ENCODE measurements around the gene TMEM114. TPM values are rescaled to one million over a fixed set of nuclear protein-coding genes. Genes with fewer than 3 reads are reported as not detected.

TMEM114 gene
- total RNA-seq, 4 donors from 2014 or later: not detected

DNA sequence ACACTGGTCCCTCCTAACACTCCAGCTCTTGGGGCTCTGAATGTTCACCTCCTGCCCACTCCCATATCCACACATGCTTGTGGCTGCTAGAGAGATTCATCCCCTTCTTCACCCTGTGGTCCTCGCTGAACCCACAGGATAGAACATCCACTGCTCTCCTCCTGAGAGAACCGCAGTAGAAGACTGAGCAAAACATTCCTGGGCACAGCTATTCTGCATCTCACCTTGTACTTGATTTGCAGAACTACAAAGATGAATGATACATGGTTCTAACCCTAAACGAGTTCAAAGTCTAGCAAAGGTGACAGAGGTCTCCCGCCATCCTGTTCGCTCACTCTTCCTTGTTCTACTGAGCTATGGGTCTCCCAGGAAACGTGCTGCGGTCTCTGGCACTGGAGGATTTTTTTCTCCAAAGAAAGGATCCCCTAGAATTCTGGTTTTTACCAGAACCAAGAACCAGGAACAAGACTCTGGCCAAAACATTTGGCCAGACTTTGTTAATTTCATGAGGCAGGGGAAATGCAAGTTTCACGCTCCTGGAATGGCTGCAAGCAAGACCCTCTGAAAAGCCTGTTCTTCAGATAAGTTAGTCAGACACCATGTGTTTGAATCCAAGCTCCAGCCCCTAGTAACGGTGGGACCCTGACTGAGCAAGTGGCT lies 39.5 kb downstream of the TMEM114 start:
- H3K27ac ChIP-seq: no peak overlapping the region
- H3K9me3 ChIP-seq: no peaks in the 10 kb centered on the region
- no peak for DNase-seq
- H3K4me3 ChIP-seq: no peak overlapping the region
- H3K4me1 ChIP-seq: peaks cover 0 to 9% (median 0%) of the 10 kb centered on the region in 4 donors
- TF ChIP-seq, protein P1, sequence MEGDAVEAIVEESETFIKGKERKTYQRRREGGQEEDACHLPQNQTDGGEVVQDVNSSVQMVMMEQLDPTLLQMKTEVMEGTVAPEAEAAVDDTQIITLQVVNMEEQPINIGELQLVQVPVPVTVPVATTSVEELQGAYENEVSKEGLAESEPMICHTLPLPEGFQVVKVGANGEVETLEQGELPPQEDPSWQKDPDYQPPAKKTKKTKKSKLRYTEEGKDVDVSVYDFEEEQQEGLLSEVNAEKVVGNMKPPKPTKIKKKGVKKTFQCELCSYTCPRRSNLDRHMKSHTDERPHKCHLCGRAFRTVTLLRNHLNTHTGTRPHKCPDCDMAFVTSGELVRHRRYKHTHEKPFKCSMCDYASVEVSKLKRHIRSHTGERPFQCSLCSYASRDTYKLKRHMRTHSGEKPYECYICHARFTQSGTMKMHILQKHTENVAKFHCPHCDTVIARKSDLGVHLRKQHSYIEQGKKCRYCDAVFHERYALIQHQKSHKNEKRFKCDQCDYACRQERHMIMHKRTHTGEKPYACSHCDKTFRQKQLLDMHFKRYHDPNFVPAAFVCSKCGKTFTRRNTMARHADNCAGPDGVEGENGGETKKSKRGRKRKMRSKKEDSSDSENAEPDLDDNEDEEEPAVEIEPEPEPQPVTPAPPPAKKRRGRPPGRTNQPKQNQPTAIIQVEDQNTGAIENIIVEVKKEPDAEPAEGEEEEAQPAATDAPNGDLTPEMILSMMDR (IDR thresholded peaks at IDR 0.05): no peak
- TF ChIP-seq POLR2A (IDR thresholded peaks at IDR 0.05): no peak
- no peaks in the 10 kb centered on the region for H3K27me3 ChIP-seq
- no peaks in the 10 kb centered on the region for H3K36me3 ChIP-seq

GRCh38 chr16:8549843-8550412 lies 40.4 kb downstream of the TMEM114 start:
- Histone ChIP-seq H3K27me3 (no peaks in the 10 kb centered on the region), H3K9me3 (no peaks in the 10 kb centered on the region), H3K4me3 (no peak overlapping the region), H3K27ac (no peak overlapping the region), H3K4me1 (peaks cover 0 to 9% (median 0%) of the 10 kb centered on the region in 4 donors), H3K36me3 (no peaks in the 10 kb centered on the region)
- TF ChIP-seq, protein P1 (IDR thresholded peaks at IDR 0.05): no peak
- no peak for TF ChIP-seq POLR2A (IDR thresholded peaks at IDR 0.05)
- DNase-seq: no peak

DNA sequence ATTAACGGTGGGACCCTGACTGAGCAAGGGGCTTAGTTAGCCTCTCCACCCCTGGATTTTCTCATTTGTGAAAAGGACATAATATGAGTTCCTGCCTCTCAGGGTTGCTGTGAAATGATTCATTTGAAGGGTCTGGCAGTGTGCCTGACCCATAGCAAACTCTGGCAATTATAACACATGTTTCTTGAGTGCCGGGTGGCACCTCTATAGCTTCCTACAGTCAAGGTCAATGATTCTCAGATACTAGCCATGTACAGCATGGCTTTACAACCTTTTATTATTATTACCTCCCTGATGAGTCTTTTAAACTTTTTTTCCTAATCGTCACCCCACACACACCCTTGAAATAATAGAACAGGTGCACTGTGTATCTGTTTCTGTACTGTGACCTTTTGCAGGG lies 42.1 kb downstream of the TMEM114 start:
- H3K27me3 ChIP-seq: no peaks in the 10 kb centered on the region
- no peaks in the 10 kb centered on the region for H3K9me3 ChIP-seq
- peaks cover 0 to 9% (median 0%) of the 10 kb centered on the region in 4 donors for H3K4me1 ChIP-seq
- H3K27ac ChIP-seq: peak overlapping the region in 3 of 4 donors; percentile 22 to 83 (median 45)
- peak in 1 of 3 donors; percentile 79 for DNase-seq
- TF ChIP-seq, protein P1 (IDR thresholded peaks at IDR 0.05): peak in 2 of 6 experiments; percentile 3 to 27
- no peak for TF ChIP-seq POLR2A (IDR thresholded peaks at IDR 0.05)
- H3K36me3 ChIP-seq: no peaks in the 10 kb centered on the region
- H3K4me3 ChIP-seq: no peak overlapping the region

DNA sequence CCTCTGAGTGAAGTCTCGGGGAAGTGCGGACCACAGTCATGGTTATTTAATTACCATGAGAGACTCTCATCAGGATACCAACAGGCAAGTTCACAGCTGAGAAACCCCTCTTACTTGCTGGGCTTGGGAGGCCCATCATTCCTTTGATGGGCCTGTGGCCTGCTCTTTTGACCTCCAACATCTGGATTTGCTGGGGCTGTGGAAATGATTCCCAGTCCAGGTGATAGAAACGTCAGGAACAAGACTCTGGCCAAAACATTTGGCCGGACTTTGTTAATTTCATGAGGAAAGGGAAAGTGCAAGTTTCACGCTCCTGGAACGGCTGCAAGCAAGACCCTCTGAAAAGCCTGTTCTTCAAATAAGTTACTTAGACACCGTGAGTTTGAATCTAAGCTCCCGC lies 42.5 kb downstream of the TMEM114 start:
- no peak for TF ChIP-seq POLR2A (IDR thresholded peaks at IDR 0.05)
- TF ChIP-seq, protein P1 (IDR thresholded peaks at IDR 0.05): no peak
- Histone ChIP-seq H3K4me3 (no peak overlapping the region), H3K4me1 (peaks cover 0 to 9% (median 0%) of the 10 kb centered on the region in 4 donors), H3K27me3 (no peaks in the 10 kb centered on the region), H3K27ac (peak overlapping the region in 3 of 4 donors; percentile 22 to 83 (median 45)), H3K36me3 (no peaks in the 10 kb centered on the region), H3K9me3 (no peaks in the 10 kb centered on the region)
- DNase-seq: no peak

DNA sequence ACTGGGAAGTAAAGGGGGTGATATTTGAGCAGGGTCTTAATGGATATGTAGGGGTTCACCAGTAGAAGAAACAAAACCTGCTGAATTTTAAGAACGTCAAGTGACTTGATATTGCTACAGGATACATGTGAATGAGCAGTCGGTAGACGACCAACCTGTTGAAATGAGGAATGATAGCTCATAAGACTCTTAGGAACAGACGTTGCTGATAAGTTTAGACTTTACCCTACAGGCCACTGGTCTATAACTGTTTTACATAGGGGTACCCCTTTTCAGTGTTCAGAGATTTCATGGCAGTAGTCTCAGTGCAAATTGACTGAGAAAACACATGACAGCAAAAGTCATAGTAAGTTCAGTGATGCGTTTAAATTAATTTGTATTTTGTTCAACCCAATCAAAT lies 45.9 kb downstream of the TMEM114 start:
- no peaks in the 10 kb centered on the region for H3K27me3 ChIP-seq
- H3K9me3 ChIP-seq: no peaks in the 10 kb centered on the region
- H3K4me3 ChIP-seq: no peak overlapping the region
- no peaks in the 10 kb centered on the region for H3K36me3 ChIP-seq
- TF ChIP-seq, protein P1 (IDR thresholded peaks at IDR 0.05): no peak
- no peak for TF ChIP-seq POLR2A (IDR thresholded peaks at IDR 0.05)
- H3K27ac ChIP-seq: no peak overlapping the region
- no peak for DNase-seq
- peaks cover 0 to 9% (median 0%) of the 10 kb centered on the region in 4 donors for H3K4me1 ChIP-seq
